GM10248 (cell line): ENCODE results near the gene RDH13.

Experiments used
- CTCF ChIA-PET: fragments of 300-600 bp; sonication (Branson Sonifier 250); formaldehyde crosslinking; extraction: SDS; loops from one replicate; lab custom pipeline; 2021; ENCODE audit warnings: antibody characterized with exemption; lab: Yijun Ruan, JAX
- POLR2A ChIA-PET: fragments of 350-650 bp; sonication (Branson Sonifier 250); formaldehyde crosslinking; extraction: SDS; loops from one replicate; lab custom pipeline; 2020; ENCODE audit warnings: antibody characterized with exemption; lab: Yijun Ruan, JAX
- DNase-seq: peaks from one replicate; pipeline ENCODE4 v3.0.0; 2012; ENCODE audit errors: extremely low spot score
- CTCF ChIP-seq: IDR thresholded peaks from 2 replicates; pipeline ENCODE4 v1.5.1; 2012; ENCODE audit warnings: mild to moderate bottlenecking, low read depth; ENCODE audit errors: extremely low read depth, missing control alignments, control extremely low read depth

RDH13 gene

DNA sequence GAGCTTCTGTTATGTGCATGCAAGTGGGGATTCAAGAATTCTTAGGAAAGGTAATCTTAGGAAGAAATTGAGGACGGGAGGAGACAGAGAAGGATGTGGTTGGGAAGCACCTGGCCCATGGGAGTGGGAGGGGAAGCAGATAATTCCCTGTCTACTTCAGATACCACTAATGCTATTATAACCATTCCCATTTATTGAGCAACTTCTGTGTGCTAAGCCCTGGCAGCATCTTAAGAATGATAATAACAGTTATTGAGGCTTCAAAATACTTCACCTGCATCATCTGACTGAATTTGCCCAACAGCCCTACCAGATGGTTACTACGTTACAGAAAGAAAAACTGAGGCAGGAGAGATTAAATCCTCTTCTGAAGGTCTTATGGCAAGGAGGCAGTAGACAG lies 14.2 kb upstream of the RDH13 start:
- ChIA-PET POLR2A (no interaction called here), CTCF (interaction anchor here (2.8 kb wide), 1 partner anchor 11 kb away, joined by 13 read pairs; no protein-coding TSS in a partner anchor)
- no peak for DNase-seq
- TF ChIP-seq CTCF: no peak

GRCh38 chr19:55076321-55076720 lies 13.4 kb upstream of the RDH13 start:
- TF ChIP-seq CTCF: no peak
- ChIA-PET POLR2A (no interaction called here), CTCF (interaction anchor here (2.8 kb wide), 1 partner anchor 12 kb away, joined by 13 read pairs; no protein-coding TSS in a partner anchor)
- DNase-seq: no peak

- POLR2A ChIA-PET: no interaction called here
- DNase-seq: no peak
- CTCF ChIA-PET: interaction anchor here (2.8 kb wide), 1 partner anchor 13 kb away, joined by 13 read pairs; no protein-coding TSS in a partner anchor
- no peak for TF ChIP-seq CTCF
Measured at GRCh38 chr19:55075371-55075998, 12.5 kb upstream of the RDH13 start, which contains the start of gene EPS8L1. Gene EPS8L1, plus strand, starts transcription at chr19:55075869. Its CDS starts 576 bp downstream, at chr19:55076445.

DNA sequence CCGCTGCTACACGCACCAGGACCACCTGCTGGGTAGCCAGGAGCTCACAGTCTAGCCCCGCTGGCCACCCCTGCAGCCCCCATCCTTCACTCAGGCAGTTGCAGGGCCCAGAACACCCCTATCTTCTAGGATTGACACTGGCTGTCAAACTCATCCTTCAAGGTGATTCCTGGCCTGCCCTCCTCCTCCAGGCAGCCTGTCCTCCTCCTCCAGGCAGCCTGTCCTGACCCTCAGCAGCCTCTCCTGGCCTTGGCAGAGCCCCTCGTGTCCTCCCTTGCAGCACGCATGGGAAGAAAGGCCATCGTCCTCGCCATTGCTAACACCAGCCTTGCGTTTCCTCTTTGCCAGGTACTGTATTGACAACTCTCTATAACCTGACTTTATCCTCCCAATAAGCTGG lies 9.0 kb upstream of the RDH13 start:
- DNase-seq: no peak
- POLR2A ChIA-PET: interaction anchor here (0.6 kb wide), 1 partner anchor 220 kb away, joined by 3 read pairs; no protein-coding TSS in a partner anchor
- TF ChIP-seq CTCF: no peak
- CTCF ChIA-PET: no interaction called here

DNA sequence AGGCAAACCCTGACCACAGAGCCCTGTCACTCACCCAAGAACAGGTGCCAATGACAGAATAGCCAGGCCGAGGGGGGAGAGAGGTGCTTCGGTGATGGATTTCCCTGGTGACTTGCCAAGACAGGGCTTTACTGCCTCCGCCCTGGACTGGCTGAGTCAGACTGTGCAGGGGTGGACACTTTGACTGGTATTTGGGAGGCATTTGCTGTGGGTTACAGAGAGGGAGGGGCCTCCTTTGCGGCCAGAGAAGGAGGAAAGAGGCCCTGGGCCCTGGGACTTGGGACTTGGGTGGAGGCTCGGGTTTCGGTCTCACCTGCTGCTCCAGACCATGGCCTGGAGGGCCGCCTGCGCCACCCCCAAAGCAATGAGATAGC lies 8.2 kb upstream of the RDH13 start:
- TF ChIP-seq CTCF: no peak
- ChIA-PET CTCF (no interaction called here), POLR2A (no interaction called here)
- DNase-seq: no peak

GRCh38 chr19:55070466-55071128 lies 7.6 kb upstream of the RDH13 start:
- POLR2A ChIA-PET: no interaction called here

More at GRCh38 chr19:55070466-55071128, 7.6 kb upstream of the RDH13 start:
- CTCF ChIA-PET: interaction anchor here (2.0 kb wide), 1 partner anchor 18 kb away, joined by 4 read pairs; no protein-coding TSS in a partner anchor
- no peak for TF ChIP-seq CTCF
- no peak for DNase-seq
